Natural killer cell (primary cell): Measurements from ENCODE around the gene PPP1R13B. TPM values are rescaled to one million over a fixed set of nuclear protein-coding genes. Genes with fewer than 3 reads are reported as not detected.

Source experiments
- ATAC-seq, 3 donors: fragments of 150-1000 bp in 2 of 3; fragments of 200-7000 bp in 1 of 3; cut with Tn5 transposase; 1 replicate in 1 of 3; 2 replicates in 2 of 3; pipeline ENCODE4 v1.10.0; 2021; ENCODE audit warnings: mild to moderate bottlenecking in 2 of 3, moderate library complexity in 2 of 3
- DNase-seq, 2 donors: peaks; one replicate each; pipeline versions ENCODE4 v3.0.0 to v3.0.0-alpha.2; 2013 to 2021; ENCODE audit warnings: mixed read lengths in 1 of 2
- H3K27ac ChIP-seq: one replicate; pipeline ENCODE4 v1.5.1; 2013; ENCODE audit warnings: mild to moderate bottlenecking, low read length
- H3K27me3 ChIP-seq: one replicate; pipeline ENCODE4 v1.6.1; 2013; ENCODE audit warnings: low read length; ENCODE audit not compliant: control insufficient read depth, insufficient read depth
- H3K36me3 ChIP-seq: one replicate; pipeline ENCODE4 v1.6.1; 2013; ENCODE audit warnings: low read length; ENCODE audit not compliant: control insufficient read depth, insufficient read depth
- H3K4me1 ChIP-seq: one replicate; pipeline ENCODE4 v1.6.1; 2013; ENCODE audit warnings: low read length; ENCODE audit not compliant: control insufficient read depth, insufficient read depth
- H3K4me3 ChIP-seq: one replicate; pipeline ENCODE4 v1.5.1; 2013; ENCODE audit warnings: low read length
- H3K9me3 ChIP-seq: one replicate; pipeline ENCODE4 v1.6.1; 2013; ENCODE audit warnings: low read length; ENCODE audit not compliant: control insufficient read depth, insufficient read depth
- H3K27ac Mint-ChIP-seq, 2 donors: one replicate each; pipeline ENCODE4 v1.8.0; 2022; ENCODE audit warnings: mild to moderate bottlenecking in 2 of 2, mixed read lengths in 2 of 2, moderate library complexity in 1 of 2
- H3K27me3 Mint-ChIP-seq, 2 donors: one replicate each; pipeline ENCODE4 v1.8.0; 2022; ENCODE audit warnings: low read depth in 2 of 2, mixed read lengths in 2 of 2
- H3K36me3 Mint-ChIP-seq: one replicate; pipeline ENCODE4 v1.8.0; 2022; ENCODE audit warnings: mixed read lengths
- H3K4me1 Mint-ChIP-seq, 2 donors: one replicate each; pipeline ENCODE4 v1.8.0; 2022; ENCODE audit warnings: mixed read lengths in 2 of 2
- H3K4me3 Mint-ChIP-seq: one replicate; pipeline ENCODE4 v1.8.0; 2022; ENCODE audit warnings: mild to moderate bottlenecking, moderate library complexity, mixed read lengths
- H3K9me3 Mint-ChIP-seq, 2 donors: one replicate each; pipeline ENCODE4 v1.8.0; 2022; ENCODE audit warnings: mixed read lengths in 2 of 2
- CTCF ChIP-seq: fragments of 200-600 bp; IDR thresholded peaks from one replicate; pipeline ENCODE4 v1.8.0; 2022; ENCODE audit warnings: antibody characterized with exemption
- WGBS: methylation state at CpG from one replicate; pipeline ENCODE4 v1.1.7; 2013; ENCODE audit warnings: missing lambda C conversion rate; ENCODE audit not compliant: insufficient coverage; 5-methylcytosine and 5-hydroxymethylcytosine counted together
- intact Hi-C: fragments of 100-400 bp; cut with micrococcal nuclease; formaldehyde crosslinking; loops from one replicate; pipeline ENCODE4 v1.14.2; 2022
- total RNA-seq, 4 donors: library from RNA; stranded (reverse); fragments of 120-200 nt in 1 of 4; gene quantifications; one replicate each; pipeline versions ENCODE4 v1.2.3 to v1.2.4, GENCODE V29; 2013 to 2022

Gene PPP1R13B
- total RNA-seq, 3 donors from 2014 or later (not counting 1 experiment from before 2014, with no cell fraction given), result 26.5 to 35.5 (median 31.7) TPM

DNA sequence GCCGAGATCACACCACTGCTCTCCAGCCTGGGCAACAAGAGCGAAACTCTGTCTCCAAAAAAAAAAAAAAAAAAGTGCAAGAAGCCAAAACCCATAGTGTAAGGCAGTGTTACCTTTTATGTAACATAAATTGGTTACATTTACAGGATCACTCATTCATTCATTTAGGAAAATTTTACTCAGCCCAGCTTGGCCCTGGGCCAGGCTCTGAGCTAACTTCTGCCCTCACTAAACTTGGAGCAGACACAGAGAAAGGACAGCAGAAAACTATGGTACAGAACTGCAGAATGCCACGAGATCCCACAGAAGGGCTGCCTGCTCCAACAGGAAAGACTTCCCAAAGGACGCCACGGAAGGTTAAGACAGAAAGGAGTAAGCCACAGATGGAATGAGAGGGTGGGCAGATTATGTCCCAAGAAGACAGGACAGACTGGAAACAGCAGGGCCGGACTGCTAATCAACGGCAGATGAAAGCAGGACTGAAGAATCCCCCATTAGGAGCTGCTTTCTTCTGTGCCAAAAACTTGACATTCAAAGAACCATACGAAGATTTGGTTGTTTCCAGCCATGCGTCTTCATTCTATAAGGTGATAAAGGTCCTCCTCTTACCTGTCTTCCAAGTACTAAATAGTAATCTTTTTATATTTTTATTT lies 18.9 kb downstream of the PPP1R13B start:
- H3K36me3 ChIP-seq, result no peaks in the 10 kb centered on the region
- DNase-seq (no peak), ATAC-seq (no peak)
- H3K27ac ChIP-seq, result no peak overlapping the region
- Mint-ChIP-seq H3K27ac (no peak overlapping the region), H3K9me3 (no peaks in the 10 kb centered on the region), H3K27me3 (no peaks in the 10 kb centered on the region), H3K4me3 (no peak overlapping the region), H3K4me1 (peaks cover 12% of the 10 kb centered on the region in 2 donors), H3K36me3 (no peaks in the 10 kb centered on the region)
- 88% methylated on average over 8 of the region's 9 CpGs for WGBS
- TF ChIP-seq CTCF, result no peak
- H3K4me1 ChIP-seq, result no peaks in the 10 kb centered on the region
- no peaks in the 10 kb centered on the region for H3K9me3 ChIP-seq
- H3K27me3 ChIP-seq, result no peaks in the 10 kb centered on the region
- intact Hi-C loops, result no loop called here
- H3K4me3 ChIP-seq, result no peak overlapping the region

DNA sequence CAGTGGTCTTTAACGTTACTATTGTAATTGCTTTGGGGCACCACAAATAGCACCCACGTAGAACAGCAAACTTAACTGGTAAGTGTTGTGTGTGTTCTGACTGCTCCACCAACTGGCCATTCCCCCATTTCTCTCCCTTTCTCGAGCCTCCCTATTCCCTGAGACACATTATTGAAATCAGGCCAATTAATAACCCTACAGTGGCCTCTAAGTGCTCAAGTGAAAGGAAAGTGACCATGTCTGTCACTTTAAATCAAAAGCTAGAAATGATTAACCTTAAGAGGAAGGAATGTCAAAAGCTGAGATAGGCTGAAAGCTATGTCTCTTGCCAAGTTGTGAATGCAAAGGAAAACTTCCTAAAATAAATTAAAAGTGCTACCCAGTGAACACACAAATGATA lies 22.3 kb downstream of the PPP1R13B start:
- H3K9me3 ChIP-seq, result no peaks in the 10 kb centered on the region
- WGBS, result 20% methylated on average over 1 of the region's 3 CpGs
- no peak overlapping the region for H3K4me3 Mint-ChIP-seq
- H3K4me3 ChIP-seq, result no peak overlapping the region
- H3K4me1 Mint-ChIP-seq, result peaks cover 11 to 17% of the 10 kb centered on the region in 2 donors
- H3K4me1 ChIP-seq, result no peaks in the 10 kb centered on the region
- no peaks in the 10 kb centered on the region for H3K27me3 ChIP-seq
- no peaks in the 10 kb centered on the region for H3K27me3 Mint-ChIP-seq
- H3K27ac ChIP-seq, result no peak overlapping the region
- H3K36me3 Mint-ChIP-seq, result no peaks in the 10 kb centered on the region
- ATAC-seq, result no peak
- H3K9me3 Mint-ChIP-seq, result no peaks in the 10 kb centered on the region
- no peaks in the 10 kb centered on the region for H3K36me3 ChIP-seq
- no peak overlapping the region for H3K27ac Mint-ChIP-seq
- TF ChIP-seq CTCF, result no peak
- intact Hi-C loops, result no loop called here
- no peak for DNase-seq

GRCh38 chr14:103820908-103821307 lies 26.5 kb downstream of the PPP1R13B start:
- no peak overlapping the region for H3K4me3 Mint-ChIP-seq

More at GRCh38 chr14:103820908-103821307, 26.5 kb downstream of the PPP1R13B start:
- no peaks in the 10 kb centered on the region for H3K27me3 ChIP-seq
- TF ChIP-seq CTCF, result no peak
- no peak overlapping the region for H3K27ac Mint-ChIP-seq
- H3K9me3 ChIP-seq, result no peaks in the 10 kb centered on the region
- H3K27ac ChIP-seq, result no peak overlapping the region
- no peaks in the 10 kb centered on the region for H3K4me1 ChIP-seq
- H3K4me3 ChIP-seq, result no peak overlapping the region
- peaks cover 26 to 41% of the 10 kb centered on the region in 2 donors for H3K4me1 Mint-ChIP-seq
- intact Hi-C loops, result no loop called here
- 0% methylated on average over 1 of the region's 1 CpG for WGBS
- no peak for ATAC-seq
- no peaks in the 10 kb centered on the region for H3K9me3 Mint-ChIP-seq
- H3K36me3 Mint-ChIP-seq, result no peaks in the 10 kb centered on the region
- DNase-seq, result no peak
- H3K27me3 Mint-ChIP-seq, result no peaks in the 10 kb centered on the region
- no peaks in the 10 kb centered on the region for H3K36me3 ChIP-seq
